Measurements from ENCODE around the gene EBF3.

The EBF3 gene

GRCh38 chr10:129909531-129910256 lies 54.4 kb downstream of the EBF3 start:
- no peak for DNase-seq

DNA sequence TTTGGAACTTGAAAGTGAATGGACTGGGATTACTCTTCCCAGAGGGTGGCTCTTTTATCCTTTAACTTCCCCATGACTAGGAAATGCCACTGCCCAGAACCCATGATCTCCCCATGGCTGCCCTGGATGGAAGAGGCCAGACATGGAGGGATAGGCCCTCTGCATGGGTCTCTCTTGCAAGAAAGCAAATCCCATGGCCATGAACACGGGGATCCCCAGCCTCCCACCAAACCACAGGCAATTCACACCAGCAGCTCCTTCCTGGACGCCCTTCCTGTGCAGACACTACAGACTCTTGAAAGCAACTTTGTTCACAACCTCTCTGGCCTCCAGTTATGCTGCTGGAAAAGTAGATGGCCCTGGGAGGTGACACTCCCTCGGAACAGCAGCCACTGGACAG lies 55.0 kb downstream of the EBF3 start:
- DNase-seq = no peak

DNA sequence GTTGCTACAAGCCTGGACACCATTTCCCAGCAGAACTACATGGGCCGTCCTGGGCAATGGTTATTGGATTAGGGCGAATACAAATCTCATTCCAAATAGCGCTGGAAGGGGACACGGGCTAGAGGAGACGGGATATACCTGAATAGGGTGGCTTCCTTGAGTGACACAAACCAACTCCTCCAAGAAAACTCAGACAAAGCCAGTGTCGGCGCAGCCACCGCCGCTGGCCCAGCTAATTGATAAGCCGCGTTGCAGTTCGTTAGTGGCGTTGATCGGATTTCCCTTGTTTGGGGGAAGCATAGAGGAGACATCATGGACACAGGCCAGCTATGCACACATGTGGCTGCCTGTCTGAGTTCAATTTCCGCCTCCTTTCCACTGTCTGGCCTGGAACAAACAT lies 55.7 kb downstream of the EBF3 start:
- DNase-seq = no peak

GRCh38 chr10:129905553-129905952 lies 58.5 kb downstream of the EBF3 start:
- DNase-seq = no peak

DNA sequence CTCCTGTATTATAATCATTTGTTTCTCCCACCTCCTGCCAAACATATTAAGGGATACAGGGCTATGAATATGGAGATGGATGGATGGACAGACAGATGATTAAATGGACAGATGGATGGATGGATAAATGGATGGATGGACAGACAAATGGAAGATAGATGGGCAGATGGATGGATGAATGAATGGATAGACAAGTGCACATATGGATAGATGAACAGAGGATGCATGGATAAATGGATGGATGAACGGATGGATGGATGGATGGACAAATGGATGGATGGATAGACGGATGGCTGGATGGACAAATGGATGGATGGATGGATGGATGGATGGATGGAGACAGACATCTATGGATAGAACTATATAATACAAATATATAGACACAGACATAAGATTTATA lies 59.8 kb downstream of the EBF3 start:
- DNase-seq = no peak

GRCh38 chr10:129901389-129902006 lies 62.6 kb downstream of the EBF3 start:
- no peak for DNase-seq

DNA sequence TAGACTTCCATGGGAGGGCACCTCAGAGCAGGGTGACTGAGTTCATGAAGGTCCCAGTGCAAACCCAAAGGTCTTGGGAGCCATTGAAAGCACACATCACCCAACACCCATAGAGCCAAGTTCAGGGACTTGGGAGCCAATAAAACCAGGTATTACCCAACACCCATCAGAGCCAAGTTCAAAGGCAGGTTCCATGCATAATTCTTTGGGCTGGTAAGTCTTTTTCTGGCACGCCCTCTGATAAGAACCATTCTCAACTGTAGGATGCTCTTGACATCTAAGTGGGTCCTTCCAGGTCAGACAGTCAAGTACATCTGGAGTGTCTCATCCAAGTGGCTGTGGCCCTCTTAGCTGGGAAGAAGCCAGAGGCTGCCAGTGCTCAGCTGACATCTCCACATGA lies 63.2 kb downstream of the EBF3 start:
- no peak for DNase-seq

GRCh38 chr10:129899276-129900130 lies 64.6 kb downstream of the EBF3 start:
- DNase-seq = no peak

- DNase-seq = peak; percentile 62
Observed at GRCh38 chr10:129898706-129899268, 65.3 kb downstream of the EBF3 start.

- DNase-seq = peak; percentile 21
Observed at GRCh38 chr10:129897871-129898626, 66.0 kb downstream of the EBF3 start.

DNA sequence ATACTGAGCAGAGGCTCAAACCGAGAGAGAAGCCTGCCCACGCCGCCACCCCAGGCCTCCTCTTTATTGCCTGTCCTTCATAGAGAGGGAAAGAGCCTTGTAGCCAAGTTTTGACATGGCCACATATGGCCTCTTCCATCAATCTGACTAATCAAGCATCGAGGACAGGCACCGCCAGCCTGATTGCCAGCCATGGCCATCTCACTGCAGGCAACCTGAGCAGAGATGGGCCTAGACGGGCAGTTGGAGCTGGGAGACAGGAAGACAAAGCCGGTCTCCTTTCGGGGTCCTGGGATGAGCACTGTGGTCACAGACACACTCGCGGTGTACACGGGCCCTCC lies 67.2 kb downstream of the EBF3 start:
- no peak for DNase-seq

DNA sequence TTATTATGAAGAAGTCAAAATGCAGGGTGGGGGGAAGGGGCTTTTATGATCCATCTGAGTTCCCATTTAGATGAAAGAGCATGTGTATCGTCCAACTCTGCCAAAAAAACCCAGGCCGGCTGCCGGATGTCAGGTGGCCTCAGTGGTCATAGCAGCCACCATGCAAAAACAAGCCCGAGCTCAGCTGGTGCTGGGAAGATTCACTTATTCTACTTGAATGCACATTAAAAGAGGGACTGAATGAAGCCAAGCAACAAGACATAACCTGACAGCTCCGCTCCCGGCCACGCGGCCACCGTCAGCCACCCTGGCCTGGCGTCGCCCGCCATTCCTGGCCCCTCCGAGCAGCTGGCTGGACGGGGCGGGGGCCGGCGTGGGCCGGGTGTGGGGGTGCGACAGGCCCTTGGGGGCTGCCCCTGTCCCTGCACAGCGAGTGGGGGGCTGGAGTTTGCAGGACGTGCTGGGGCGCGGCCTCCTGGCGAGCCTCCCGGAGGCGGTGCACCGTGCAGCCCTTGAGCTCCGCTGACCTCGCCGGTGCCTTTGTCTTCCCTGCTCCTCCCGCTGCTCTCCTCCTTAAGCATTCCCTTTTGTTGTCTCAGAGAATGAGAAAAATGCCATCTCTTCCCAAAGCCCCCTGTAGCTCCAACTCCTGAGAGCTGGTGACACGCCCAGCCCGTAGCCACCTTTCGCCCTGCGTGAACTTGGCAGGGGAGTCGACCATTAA lies 67.8 kb downstream of the EBF3 start:
- no peak for DNase-seq

GRCh38 chr10:129895811-129896135 lies 68.3 kb downstream of the EBF3 start:
- no peak for DNase-seq

DNA sequence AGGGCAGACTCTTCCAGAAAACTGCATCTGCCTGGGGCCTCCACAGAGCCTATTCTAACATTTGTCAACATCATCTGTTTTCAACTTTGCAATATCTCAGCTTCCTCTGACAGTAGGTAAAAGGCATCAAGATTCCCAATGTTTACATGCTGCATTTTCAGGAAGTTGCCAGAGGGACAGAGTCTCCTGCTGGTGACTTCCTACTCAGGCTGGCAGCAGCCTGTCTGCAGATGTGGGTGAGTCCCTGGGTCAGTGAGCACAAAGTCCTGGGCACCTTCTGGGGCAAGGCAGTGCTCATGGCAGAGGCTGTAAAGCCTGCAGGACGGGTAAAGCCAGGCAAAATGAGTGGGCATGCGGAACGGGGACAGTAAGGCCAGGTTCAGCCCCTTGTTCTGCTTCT lies 69.4 kb downstream of the EBF3 start:
- DNase-seq = no peak

- DNase-seq = no peak
Observed at GRCh38 chr10:129893104-129894089, 70.7 kb downstream of the EBF3 start.

DNA sequence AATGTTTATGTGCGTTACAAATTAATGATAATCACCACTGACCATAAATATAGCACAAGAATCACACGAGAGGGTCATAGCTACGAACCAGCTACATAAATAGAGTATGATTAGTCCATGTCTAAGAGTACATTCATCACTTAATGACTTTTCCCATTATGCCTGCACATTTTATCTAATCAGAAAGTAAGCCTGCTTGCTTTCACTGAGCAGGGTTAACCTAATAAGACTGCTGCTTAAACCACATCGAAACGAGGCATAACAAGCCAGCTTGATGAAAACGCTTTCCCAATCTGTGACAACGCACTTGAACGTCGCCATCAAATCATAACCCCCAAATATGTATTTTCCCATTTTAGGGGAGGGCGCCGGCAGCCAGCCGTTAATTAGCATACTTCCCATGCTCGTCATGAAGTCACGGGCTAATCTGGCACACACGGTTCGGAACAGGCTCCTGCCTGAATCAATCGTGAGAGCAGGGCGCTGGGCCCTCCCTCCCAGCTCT lies 71.5 kb downstream of the EBF3 start:
- no peak for DNase-seq

DNA sequence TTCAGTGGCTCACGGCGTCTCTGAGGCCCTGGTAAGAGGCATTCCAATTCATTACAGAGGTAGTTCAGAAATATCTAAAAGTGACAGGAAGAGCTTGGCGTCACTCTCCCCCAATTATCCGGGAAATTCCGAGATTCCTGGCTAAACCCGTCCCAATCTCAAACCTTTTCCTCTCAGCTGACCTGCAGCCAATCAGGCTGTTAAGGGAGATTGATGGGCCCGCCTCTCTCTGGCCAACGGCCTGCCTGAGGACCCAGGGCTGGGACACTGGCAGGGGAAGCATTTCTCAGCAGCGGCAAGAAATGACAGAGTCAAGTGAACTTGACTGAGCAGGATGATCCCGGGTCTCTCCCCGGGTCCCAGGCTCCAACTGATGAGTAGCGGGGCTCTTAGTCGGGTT lies 72.3 kb downstream of the EBF3 start:
- DNase-seq = no peak

DNA sequence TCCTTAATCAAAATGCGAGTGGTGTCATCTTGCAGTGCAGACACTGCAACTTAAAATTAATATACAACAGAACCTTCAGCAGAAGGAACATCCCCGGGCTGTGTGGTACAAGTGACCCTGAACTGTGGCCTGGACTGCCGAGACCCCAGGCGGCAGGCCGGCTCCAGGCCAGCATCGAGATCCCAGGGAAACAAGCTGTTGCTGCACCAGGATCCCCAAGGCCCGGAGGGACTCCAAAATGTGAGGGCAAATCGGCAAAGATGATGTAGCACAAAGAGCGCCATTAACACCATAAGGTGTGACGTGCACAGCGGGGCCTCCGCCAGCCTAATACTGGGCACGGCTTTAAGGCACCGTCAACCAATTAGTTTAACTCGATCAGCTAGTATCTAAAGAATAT lies 73.9 kb downstream of the EBF3 start:
- DNase-seq = no peak

DNA sequence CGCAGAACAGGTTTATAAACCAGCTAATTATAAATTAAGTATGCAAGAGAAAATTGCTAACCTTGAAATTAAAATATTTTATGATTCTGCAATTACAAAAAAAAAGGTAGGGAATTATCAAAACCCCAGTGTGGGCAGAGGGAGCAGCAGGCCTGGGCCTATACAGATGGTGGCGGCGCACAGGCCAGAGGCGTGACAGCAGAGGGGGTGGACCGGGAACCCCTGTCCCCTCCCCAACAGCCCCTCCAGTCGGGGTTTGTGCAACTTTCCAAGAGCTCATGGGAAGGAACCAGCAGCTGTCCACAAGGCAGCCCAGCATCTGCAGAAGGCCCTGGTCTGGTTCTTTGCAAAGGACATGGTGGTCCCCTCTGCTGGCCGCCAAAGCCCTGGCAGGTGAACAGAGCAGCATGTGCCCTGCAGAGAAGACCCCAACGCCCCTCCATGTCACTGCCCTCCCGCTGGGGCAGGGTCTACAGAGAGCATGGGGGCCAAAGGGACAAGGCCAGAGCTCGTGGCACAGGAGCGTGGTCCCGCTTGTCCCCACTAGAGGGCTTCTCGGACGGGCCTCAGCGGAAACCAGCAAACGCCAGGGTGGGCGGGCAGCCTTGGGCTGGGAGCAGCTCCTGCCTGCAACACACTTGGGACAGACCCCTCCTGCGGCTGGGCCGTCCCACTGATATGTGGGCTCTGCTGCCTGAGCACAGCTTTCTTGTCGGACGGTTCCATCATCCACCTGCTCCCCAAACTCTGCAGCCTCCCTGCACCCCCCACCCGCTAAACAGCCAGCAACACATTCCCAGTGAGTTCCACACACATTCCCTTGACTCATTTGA lies 75.1 kb downstream of the EBF3 start:
- no peak for DNase-seq
